Vagina (tissue), 2 donors: ENCODE data around the gene BCL2L13. TPM values are rescaled to one million over a fixed set of nuclear protein-coding genes. Genes with fewer than 3 reads are reported as not detected.
A peak's percentile ranks its signal among the peaks of the same experiment; 100 is the strongest.

ENCODE experiments used
- DNase-seq, 2 donors: peaks; one replicate each; pipeline ENCODE4 v3.0.0-alpha.2; 2017; ENCODE audit errors: extremely low spot score in 2 of 2
- H3K27ac ChIP-seq: fragments of 200-600 bp; sonication (generic); one replicate; pipeline ENCODE4 v1.5.1; 2019
- H3K27me3 ChIP-seq: fragments of 200-600 bp; sonication (generic); one replicate; pipeline ENCODE4 v1.5.1; 2019
- H3K36me3 ChIP-seq, 2 donors: fragments of 200-600 bp; sonication (generic); one replicate each; pipeline ENCODE4 v1.5.1; 2017 to 2019
- H3K4me1 ChIP-seq: fragments of 200-600 bp; sonication (generic); one replicate; pipeline ENCODE4 v1.5.1; 2019
- H3K4me3 ChIP-seq, 2 donors: fragments of 200-600 bp; sonication (generic); 1 replicate in 1 of 2; 2 replicates in 1 of 2; pipeline ENCODE4 v1.5.1; 2016 to 2019
- H3K9me3 ChIP-seq: fragments of 200-600 bp; sonication (generic); one replicate; pipeline ENCODE4 v1.5.1; 2019
- CTCF ChIP-seq, 3 experiments: fragments of 450-650 bp in 2 of 3; fragments of 200-600 bp in 1 of 3; sonication (generic) in 1 of 3; IDR thresholded peaks; one replicate each; pipeline ENCODE4 v1.5.1; 2017 to 2019; ENCODE audit warnings: antibody characterized with exemption in 3 of 3, mild to moderate bottlenecking in 2 of 3, moderate library complexity in 2 of 3
- POLR2A ChIP-seq, 2 donors: fragments of 450-650 bp; IDR thresholded peaks; one replicate each; pipeline ENCODE4 v1.6.1; 2017; ENCODE audit warnings: antibody characterized with exemption in 2 of 2, mild to moderate bottlenecking in 2 of 2, moderate library complexity in 2 of 2
- POLR2AphosphoS5 ChIP-seq, 2 donors: sonication (generic); formaldehyde crosslinking; IDR thresholded peaks; one replicate each; pipeline ENCODE4 v1.9.0; 2017; ENCODE audit warnings: antibody characterized with exemption in 2 of 2, mild to moderate bottlenecking in 2 of 2, low read depth in 1 of 2; ENCODE audit not compliant: insufficient read depth in 1 of 2
- intact Hi-C: fragments of 100-400 bp; cut with DNase I; formaldehyde crosslinking; loops from one replicate; pipeline ENCODE4 v1.15.1; 2023
- total RNA-seq: library from RNA; depleted of rRNA; stranded (reverse); fragments of >200 nt; gene quantifications from one replicate; pipeline ENCODE4 v1.2.3, GENCODE V29; 2016

The BCL2L13 gene
- total RNA-seq, 1 donor from 2014 or later: 41.3 TPM

- H3K27ac ChIP-seq: no peak overlapping the region
- DNase-seq: no peak
Observed at GRCh38 chr22:17606496-17606895, 32.1 kb upstream of the BCL2L13 start.

GRCh38 chr22:17607891-17608521 is 30.6 kb upstream of the BCL2L13 start:
- TF ChIP-seq POLR2A (IDR thresholded peaks at IDR 0.05): no peak
- no peak for TF ChIP-seq POLR2AphosphoS5 (IDR thresholded peaks at IDR 0.05; ENCODE audit: insufficient read depth in 1 of 2, low read depth in 1 of 2)
- TF ChIP-seq CTCF (IDR thresholded peaks at IDR 0.05): no peak
- Histone ChIP-seq H3K9me3 (no peaks in the 10 kb centered on the region), H3K4me1 (no peaks in the 10 kb centered on the region), H3K27ac (no peak overlapping the region), H3K27me3 (no peaks in the 10 kb centered on the region), H3K4me3 (no peak overlapping the region), H3K36me3 (peaks cover 5 to 36% of the 10 kb centered on the region in 2 donors)
- DNase-seq: no peak
- intact Hi-C loops: no loop called here

More at GRCh38 chr22:17606496-17606895, 32.1 kb upstream of the BCL2L13 start:
- Histone ChIP-seq H3K9me3 (no peaks in the 10 kb centered on the region), H3K4me1 (peaks cover 5% of the 10 kb centered on the region), H3K4me3 (no peak overlapping the region), H3K27me3 (no peaks in the 10 kb centered on the region), H3K36me3 (peaks cover 0 to 21% of the 10 kb centered on the region in 2 donors)
- no peak for TF ChIP-seq POLR2A (IDR thresholded peaks at IDR 0.05)
- no peak for TF ChIP-seq CTCF (IDR thresholded peaks at IDR 0.05)
- no peak for TF ChIP-seq POLR2AphosphoS5 (IDR thresholded peaks at IDR 0.05; ENCODE audit: insufficient read depth in 1 of 2, low read depth in 1 of 2)
- intact Hi-C loops: no loop called here

- peaks cover 5 to 53% of the 10 kb centered on the region in 2 donors for H3K36me3 ChIP-seq
- H3K27ac ChIP-seq: no peak overlapping the region
- H3K27me3 ChIP-seq: no peaks in the 10 kb centered on the region
- H3K4me3 ChIP-seq: no peak overlapping the region
- no peaks in the 10 kb centered on the region for H3K4me1 ChIP-seq
- no peak for TF ChIP-seq CTCF (IDR thresholded peaks at IDR 0.05)
- no peaks in the 10 kb centered on the region for H3K9me3 ChIP-seq
- intact Hi-C loops: no loop called here
- DNase-seq: no peak
Observed at GRCh38 chr22:17612057-17612456, 26.5 kb upstream of the BCL2L13 start.

GRCh38 chr22:17613280-17613679 is 25.3 kb upstream of the BCL2L13 start:
- no peak for TF ChIP-seq POLR2A (IDR thresholded peaks at IDR 0.05)
- no peak for TF ChIP-seq CTCF (IDR thresholded peaks at IDR 0.05)
- no peak for TF ChIP-seq POLR2AphosphoS5 (IDR thresholded peaks at IDR 0.05; ENCODE audit: insufficient read depth in 1 of 2, low read depth in 1 of 2)
- Histone ChIP-seq H3K9me3 (no peaks in the 10 kb centered on the region), H3K27ac (no peak overlapping the region), H3K36me3 (peaks cover 5 to 54% of the 10 kb centered on the region in 2 donors), H3K27me3 (no peaks in the 10 kb centered on the region), H3K4me3 (no peak overlapping the region), H3K4me1 (no peaks in the 10 kb centered on the region)
- DNase-seq: no peak
- intact Hi-C loops: no loop called here

GRCh38 chr22:17627961-17628405 is 10.6 kb upstream of the BCL2L13 start:
- H3K27ac ChIP-seq: peak overlapping the region; percentile 93
- intact Hi-C loops: loop anchor here (5.0 kb wide), 1 partner anchor 56 kb away; no protein-coding TSS in a partner anchor
- TF ChIP-seq POLR2AphosphoS5 (IDR thresholded peaks at IDR 0.05; ENCODE audit: insufficient read depth in 1 of 2, low read depth in 1 of 2) (no peak), POLR2A (IDR thresholded peaks at IDR 0.05) (no peak), CTCF (IDR thresholded peaks at IDR 0.05) (no peak)

More at GRCh38 chr22:17627961-17628405, 10.6 kb upstream of the BCL2L13 start:
- peak in 1 of 2 donors; percentile 91 for DNase-seq
- Histone ChIP-seq H3K36me3 (no peaks in the 10 kb centered on the region), H3K4me3 (peak overlapping the region; percentile 86 to 90), H3K9me3 (no peaks in the 10 kb centered on the region), H3K4me1 (peaks cover 35% of the 10 kb centered on the region), H3K27me3 (no peaks in the 10 kb centered on the region)
